GM10266 (cell line): ENCODE measurements around the gene MBD5.

Experiments used
- DNase-seq: peaks from one replicate; pipeline ENCODE4 v3.0.0; 2012; ENCODE audit errors: extremely low spot score
- CTCF ChIP-seq: IDR thresholded peaks from 2 replicates; pipeline ENCODE4 v1.5.1; 2012; ENCODE audit warnings: mild to moderate bottlenecking, low read depth; ENCODE audit not compliant: control insufficient read depth, insufficient read depth; ENCODE audit errors: missing control alignments

Gene MBD5

GRCh38 chr2:148484066-148484465, 463.2 kb downstream of the MBD5 start:
- DNase-seq = no peak
- no peak for TF ChIP-seq CTCF

- no peak for TF ChIP-seq CTCF
- DNase-seq = no peak
Observed at GRCh38 chr2:148486655-148487054, 465.8 kb downstream of the MBD5 start.

GRCh38 chr2:148487439-148487838, 466.5 kb downstream of the MBD5 start:
- TF ChIP-seq CTCF = no peak
- no peak for DNase-seq

- DNase-seq = no peak
- TF ChIP-seq CTCF = no peak
Observed at GRCh38 chr2:148490840-148491439, 470.0 kb downstream of the MBD5 start.

GRCh38 chr2:148493822-148494563, 473.1 kb downstream of the MBD5 start:
- TF ChIP-seq CTCF = no peak
- DNase-seq = no peak

GRCh38 chr2:148495586-148495985, 474.7 kb downstream of the MBD5 start:
- DNase-seq = no peak
- no peak for TF ChIP-seq CTCF

GRCh38 chr2:148501545-148501944, 480.7 kb downstream of the MBD5 start:
- no peak for TF ChIP-seq CTCF
- no peak for DNase-seq
